ENCODE results near the gene TMOD1.

TMOD1 gene

DNA sequence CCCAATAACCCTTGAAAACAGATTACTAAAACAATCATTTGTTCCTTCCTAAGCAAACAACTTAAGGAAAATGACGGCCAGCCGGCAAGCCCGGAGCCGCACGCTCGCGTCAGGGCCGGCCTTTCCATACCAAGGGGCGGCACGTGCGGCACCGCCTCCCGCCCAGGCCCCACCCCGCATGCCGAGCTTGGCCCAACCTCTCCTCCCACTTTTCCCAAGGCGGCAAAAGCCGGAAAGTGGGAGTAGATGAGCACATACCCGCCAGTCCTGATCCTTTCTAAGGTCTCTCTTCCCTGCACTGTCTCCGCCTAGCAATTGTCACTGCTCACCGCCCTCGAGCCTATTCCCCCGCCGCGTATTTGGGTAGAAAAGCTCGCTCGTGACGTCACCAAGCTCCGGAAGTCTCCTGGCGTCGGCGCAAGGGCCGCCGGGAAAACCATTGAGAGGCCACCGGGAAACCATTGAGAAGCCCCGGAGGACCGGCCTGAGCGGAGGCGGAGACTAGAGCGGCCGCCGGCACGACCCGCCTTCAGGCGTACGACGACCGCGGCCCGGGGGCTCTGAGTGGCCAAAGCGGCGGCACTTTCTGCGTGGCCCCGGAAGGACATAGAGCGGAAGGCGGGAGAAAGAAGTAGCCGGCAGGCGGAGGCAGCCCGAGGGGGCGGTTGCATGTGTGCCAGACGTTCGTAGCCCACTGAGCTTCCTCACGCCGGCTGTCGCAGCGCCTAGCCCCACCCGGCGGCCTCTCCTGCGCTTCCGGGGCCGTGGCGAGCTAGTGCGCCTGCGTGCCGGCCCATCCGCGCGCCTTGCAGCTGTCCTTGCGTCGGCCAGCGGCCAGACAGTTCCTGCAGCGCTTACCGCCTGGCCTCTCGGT is 131.8 kb downstream of the TMOD1 start, which contains the start of the genes NCBP1 and TSTD2:
TSS of gene NCBP1 (plus strand) at position 837 of the 874 bp plus-strand sequence. CDS start 61 bp downstream, outside the sequence.
TSS of gene TSTD2 (minus strand) at position 384 of the 874 bp plus-strand sequence. CDS start 5,806 bp downstream, outside the sequence.
- peak within 1 kb of the TSS; percentile 75 for H3K4me2 ChIP-seq (ENCODE audit: low read length)
- peaks cover 43% of the 10 kb centered on the region for H3K4me1 ChIP-seq (ENCODE audit: control insufficient read depth, low read length)
- peak within 1 kb of the TSS; percentile 78 for H3K27ac ChIP-seq (ENCODE audit: low read depth, low read length)
- no peak for TF ChIP-seq EZH2phosphoT487 (IDR thresholded peaks at IDR 0.05; ENCODE audit: borderline replicate concordance, low read length)
- no peak for TF ChIP-seq CTCF (IDR thresholded peaks at IDR 0.05; ENCODE audit: low read depth, low read length, poor library complexity, severe bottlenecking)
- H4K20me1 ChIP-seq (ENCODE audit: control insufficient read depth, insufficient read depth, low read depth, low read length): peaks cover 9% of the 10 kb centered on the region; the same call in 1 of the 2 replicates
- peaks cover 3% of the 10 kb centered on the region; the same call in 1 of the 2 replicates for H3F3A ChIP-seq (ENCODE audit: control insufficient read depth, insufficient read depth)
- no peaks in the 10 kb centered on the region for H3K9me2 ChIP-seq (replicated peaks; ENCODE audit: control insufficient read depth, low read length)
- H3K36me3 ChIP-seq (ENCODE audit: control insufficient read depth, low read length): peaks cover 49% of the 10 kb centered on the region
- H3K9me3 ChIP-seq (ENCODE audit: control insufficient read depth, insufficient read depth, low read length): no peaks in the 10 kb centered on the region
- H3K27me3 ChIP-seq (ENCODE audit: control insufficient read depth, low read length): no peaks in the 10 kb centered on the region
- peaks cover 90% of the 10 kb centered on the region for H3K79me2 ChIP-seq (ENCODE audit: control insufficient read depth, low read length)
- peak within 1 kb of the TSS; percentile 90 for H3K4me3 ChIP-seq (ENCODE audit: low read length)

GRCh38 chr9:97633859-97634490 is 132.5 kb downstream of the TMOD1 start:
- Histone ChIP-seq H3K9me2 (replicated peaks; ENCODE audit: control insufficient read depth, low read length) (no peaks in the 10 kb centered on the region), H3K4me1 (ENCODE audit: control insufficient read depth, low read length) (peaks cover 40% of the 10 kb centered on the region), H3K27me3 (ENCODE audit: control insufficient read depth, low read length) (no peaks in the 10 kb centered on the region), H3K79me2 (ENCODE audit: control insufficient read depth, low read length) (peaks cover 92% of the 10 kb centered on the region), H3F3A (ENCODE audit: control insufficient read depth, insufficient read depth) (peaks cover 3% of the 10 kb centered on the region; the same call in 1 of the 2 replicates), H4K20me1 (ENCODE audit: control insufficient read depth, insufficient read depth, low read depth, low read length) (peaks cover 13% of the 10 kb centered on the region; the same call in 1 of the 2 replicates), H3K4me2 (ENCODE audit: low read length) (peak overlapping the region; percentile 75), H3K36me3 (ENCODE audit: control insufficient read depth, low read length) (peaks cover 51% of the 10 kb centered on the region), H3K27ac (ENCODE audit: low read depth, low read length) (peak overlapping the region; percentile 78), H3K9me3 (ENCODE audit: control insufficient read depth, insufficient read depth, low read length) (no peaks in the 10 kb centered on the region), H3K4me3 (ENCODE audit: low read length) (peak overlapping the region; percentile 90)
- TF ChIP-seq CTCF (IDR thresholded peaks at IDR 0.05; ENCODE audit: low read depth, low read length, poor library complexity, severe bottlenecking) (no peak), EZH2phosphoT487 (IDR thresholded peaks at IDR 0.05; ENCODE audit: borderline replicate concordance, low read length) (no peak)

DNA sequence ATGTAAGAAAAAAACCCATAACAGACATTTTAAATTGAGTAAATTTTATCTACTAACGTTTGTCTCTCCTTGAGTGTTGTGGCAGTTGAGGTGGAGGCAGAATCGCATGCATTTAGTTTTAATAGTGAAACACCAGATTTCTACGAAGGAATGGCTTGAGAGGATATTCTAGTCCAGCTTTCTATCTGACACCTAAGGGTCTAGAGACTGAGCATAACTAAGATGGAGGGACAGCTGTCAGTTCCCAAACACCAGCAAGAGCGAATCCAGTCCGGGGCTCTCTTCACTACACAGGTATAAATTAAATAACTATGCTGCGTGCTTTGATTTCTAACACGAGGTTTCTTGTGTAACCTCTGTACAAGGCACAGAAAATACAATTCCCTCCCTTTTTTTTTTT is 133.6 kb downstream of the TMOD1 start:
- peak overlapping the region; percentile 90 for H3K4me3 ChIP-seq (ENCODE audit: low read length)
- H3K36me3 ChIP-seq (ENCODE audit: control insufficient read depth, low read length): peaks cover 53% of the 10 kb centered on the region
- peaks cover 22% of the 10 kb centered on the region for H4K20me1 ChIP-seq (ENCODE audit: control insufficient read depth, insufficient read depth, low read depth, low read length)
- H3F3A ChIP-seq (ENCODE audit: control insufficient read depth, insufficient read depth): peaks cover 3% of the 10 kb centered on the region; the same call in 1 of the 2 replicates
- peaks cover 92% of the 10 kb centered on the region for H3K79me2 ChIP-seq (ENCODE audit: control insufficient read depth, low read length)
- H3K4me1 ChIP-seq (ENCODE audit: control insufficient read depth, low read length): peaks cover 35% of the 10 kb centered on the region
- H3K9me3 ChIP-seq (ENCODE audit: control insufficient read depth, insufficient read depth, low read length): no peaks in the 10 kb centered on the region
- TF ChIP-seq EZH2phosphoT487 (IDR thresholded peaks at IDR 0.05; ENCODE audit: borderline replicate concordance, low read length) (no peak), CTCF (IDR thresholded peaks at IDR 0.05; ENCODE audit: low read depth, low read length, poor library complexity, severe bottlenecking) (no peak)
- H3K27me3 ChIP-seq (ENCODE audit: control insufficient read depth, low read length): no peaks in the 10 kb centered on the region
- H3K4me2 ChIP-seq (ENCODE audit: low read length): peak overlapping the region; percentile 75
- H3K27ac ChIP-seq (ENCODE audit: low read depth, low read length): no peak overlapping the region
- H3K9me2 ChIP-seq (replicated peaks; ENCODE audit: control insufficient read depth, low read length): no peaks in the 10 kb centered on the region

All from DOHH2 (cell line).